Mesenchymal stem cell (in vitro differentiated cells and primary cell): ENCODE measurements around the gene NDUFV2.
A peak's percentile ranks its signal among the peaks of the same experiment; 100 is the strongest.

ENCODE experiments used
- DNase-seq: peaks from one replicate; pipeline ENCODE4 v3.0.0-alpha.2; 2013
- H2AFZ ChIP-seq: one replicate; pipeline ENCODE4 v1.6.1; 2013; ENCODE audit warnings: low read depth, mild to moderate bottlenecking, control low read depth, inconsistent platforms, low read length, moderate library complexity
- H2AK5ac ChIP-seq: 2 replicates; pipeline ENCODE4 v1.6.1; 2013; ENCODE audit warnings: low read length, moderate library complexity, mild to moderate bottlenecking, inconsistent platforms; ENCODE audit not compliant: severe bottlenecking
- H2BK120ac ChIP-seq: one replicate; pipeline ENCODE4 v1.6.1; 2013; ENCODE audit warnings: low read depth, mild to moderate bottlenecking, inconsistent platforms, low read length, moderate library complexity
- H2BK12ac ChIP-seq, 2 experiments: one replicate each; pipeline ENCODE4 v1.6.1; 2013; ENCODE audit warnings: inconsistent platforms in 2 of 2, low read length in 2 of 2, mild to moderate bottlenecking in 2 of 2, moderate library complexity in 2 of 2, control low read depth in 1 of 2
- H2BK15ac ChIP-seq: one replicate; pipeline ENCODE4 v1.6.1; 2013; ENCODE audit warnings: mild to moderate bottlenecking, low read depth, inconsistent platforms; ENCODE audit not compliant: poor library complexity, severe bottlenecking
- H2BK5ac ChIP-seq: 2 replicates; pipeline ENCODE4 v1.6.1; 2013; ENCODE audit warnings: low read depth, mild to moderate bottlenecking, low read length, control low read depth, inconsistent platforms; ENCODE audit not compliant: poor library complexity, severe bottlenecking
- H3K14ac ChIP-seq, 2 experiments: one replicate each; pipeline ENCODE4 v1.6.1; 2013; ENCODE audit warnings: inconsistent platforms in 2 of 2, low read length in 2 of 2, control low read depth in 1 of 2, mild to moderate bottlenecking in 1 of 2, moderate library complexity in 1 of 2
- H3K18ac ChIP-seq, 2 experiments: one replicate each; pipeline ENCODE4 v1.6.1; 2013; ENCODE audit warnings: inconsistent platforms in 2 of 2, low read length in 2 of 2, control low read depth in 1 of 2, low read depth in 1 of 2, mild to moderate bottlenecking in 1 of 2
- H3K23ac ChIP-seq, 2 experiments: one replicate each; pipeline ENCODE4 v1.6.1; 2013; ENCODE audit warnings: inconsistent platforms in 2 of 2, low read length in 2 of 2, mild to moderate bottlenecking in 2 of 2, moderate library complexity in 2 of 2, control low read depth in 1 of 2
- H3K27ac ChIP-seq: 2 replicates; pipeline ENCODE4 v1.5.1; 2013; ENCODE audit warnings: mild to moderate bottlenecking, moderate library complexity, low read length, control low read depth, inconsistent platforms; ENCODE audit not compliant: poor library complexity, severe bottlenecking
- H3K27me3 ChIP-seq, 2 experiments: 2 replicates each; pipeline versions ENCODE4 v1.6.1 to v1.7.0; 2013; ENCODE audit warnings: low read length in 2 of 2, mild to moderate bottlenecking in 2 of 2, moderate library complexity in 2 of 2, control low read depth in 1 of 2, inconsistent platforms in 1 of 2; ENCODE audit not compliant: control insufficient read depth in 1 of 2, insufficient read depth in 1 of 2
- H3K36me3 ChIP-seq, 2 experiments: 2 replicates each; pipeline versions ENCODE4 v1.6.1 to v1.7.0; 2013; ENCODE audit warnings: low read length in 2 of 2, control low read depth in 1 of 2, inconsistent platforms in 1 of 2, low read depth in 1 of 2, mild to moderate bottlenecking in 1 of 2; ENCODE audit not compliant: insufficient read depth in 2 of 2, control insufficient read depth in 1 of 2
- H3K4ac ChIP-seq, 2 experiments: one replicate each; pipeline ENCODE4 v1.6.1; 2013; ENCODE audit warnings: inconsistent platforms in 2 of 2, low read length in 2 of 2, mild to moderate bottlenecking in 2 of 2, moderate library complexity in 2 of 2, control low read depth in 1 of 2, low read depth in 1 of 2
- H3K4me1 ChIP-seq: 2 replicates; pipeline ENCODE4 v1.6.1; 2013; ENCODE audit warnings: low read depth, low read length, control low read depth; ENCODE audit not compliant: control insufficient read depth, insufficient read depth
- H3K4me2 ChIP-seq: 2 replicates; pipeline ENCODE4 v1.6.1; 2013; ENCODE audit warnings: low read length, mild to moderate bottlenecking, inconsistent platforms; ENCODE audit not compliant: poor library complexity, severe bottlenecking
- H3K4me3 ChIP-seq, 2 experiments: 2 replicates each; pipeline versions ENCODE4 v1.5.1 to v1.7.0; 2013; ENCODE audit warnings: low read length in 2 of 2, mild to moderate bottlenecking in 2 of 2, control low read depth in 1 of 2, low read depth in 1 of 2; ENCODE audit not compliant: insufficient read depth in 1 of 2
- H3K79me1 ChIP-seq: replicated peaks from 2 replicates; pipeline ENCODE4 v1.6.1; 2013; ENCODE audit warnings: mild to moderate bottlenecking, control low read depth, low read length, inconsistent platforms; ENCODE audit not compliant: poor library complexity, severe bottlenecking
- H3K9ac ChIP-seq: 2 replicates; pipeline ENCODE4 v1.7.0; 2013; ENCODE audit warnings: mild to moderate bottlenecking, low read length, moderate library complexity
- H3K9me3 ChIP-seq: 2 replicates; pipeline ENCODE4 v1.7.0; 2013; ENCODE audit warnings: mild to moderate bottlenecking, low read length; ENCODE audit not compliant: control insufficient read depth
- H4K8ac ChIP-seq: one replicate; pipeline ENCODE4 v1.6.1; 2013; ENCODE audit warnings: inconsistent platforms, mild to moderate bottlenecking, low read length, moderate library complexity
- H4K91ac ChIP-seq: one replicate; pipeline ENCODE4 v1.6.1; 2013; ENCODE audit warnings: mild to moderate bottlenecking, low read length, inconsistent platforms
- WGBS: methylation state at CpG from one replicate; pipeline ENCODE4 v1.1.7; 2013; ENCODE audit warnings: mixed read lengths; 5-methylcytosine and 5-hydroxymethylcytosine counted together

Gene NDUFV2

DNA sequence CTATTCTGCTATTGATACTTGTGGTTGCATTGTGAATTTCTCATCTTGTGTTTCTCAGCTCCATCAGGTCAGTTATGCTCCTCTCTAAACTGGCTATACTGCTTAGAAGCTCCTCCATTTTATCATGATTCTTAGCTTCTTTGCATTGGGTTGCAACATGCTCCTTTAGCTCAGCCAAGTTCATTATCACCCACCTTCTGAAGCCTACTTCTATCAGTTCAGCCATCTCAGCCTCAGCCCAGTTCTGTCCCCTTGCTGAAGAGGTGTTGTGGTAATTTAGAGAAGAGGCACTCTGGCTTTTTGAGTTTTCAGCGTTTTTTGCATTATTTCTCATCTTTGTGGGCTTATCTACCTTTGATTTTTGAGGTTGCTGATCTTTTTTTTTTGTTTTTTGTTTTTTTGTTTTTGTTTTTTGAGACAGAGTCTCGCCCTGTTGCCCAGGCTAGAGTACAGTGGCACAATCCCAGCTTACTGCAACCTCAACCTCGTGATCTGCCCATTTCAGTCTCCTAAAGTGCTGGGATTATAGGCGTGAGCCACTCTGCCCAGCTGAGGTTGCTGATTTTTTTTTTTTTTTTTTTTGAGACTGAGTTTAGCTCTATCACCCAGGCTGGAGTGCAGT is 70.1 kb downstream of the NDUFV2 start:
- Histone ChIP-seq H2BK5ac (no peak overlapping the region), H3K4me2 (no peak overlapping the region), H3K36me3 (peaks cover 0 to 18% of the 10 kb centered on the region in 2 experiments), H2AK5ac (no peak overlapping the region), H3K4ac (no peak overlapping the region), H3K4me3 (no peak overlapping the region), H2BK120ac (no peak overlapping the region), H3K14ac (no peak overlapping the region), H3K4me1 (no peaks in the 10 kb centered on the region), H2BK12ac (no peak overlapping the region), H2AFZ (no peak overlapping the region), H2BK15ac (no peak overlapping the region), H4K8ac (no peak overlapping the region), H3K23ac (no peak overlapping the region), H3K9ac (no peak overlapping the region), H3K9me3 (no peaks in the 10 kb centered on the region), H3K27ac (no peak overlapping the region), H4K91ac (no peak overlapping the region), H3K27me3 (no peaks in the 10 kb centered on the region), H3K79me1 (peaks cover 18% of the 10 kb centered on the region), H3K18ac (no peak overlapping the region)
- 98% methylated on average over 3 of the region's 4 CpGs for WGBS
- DNase-seq = no peak

DNA sequence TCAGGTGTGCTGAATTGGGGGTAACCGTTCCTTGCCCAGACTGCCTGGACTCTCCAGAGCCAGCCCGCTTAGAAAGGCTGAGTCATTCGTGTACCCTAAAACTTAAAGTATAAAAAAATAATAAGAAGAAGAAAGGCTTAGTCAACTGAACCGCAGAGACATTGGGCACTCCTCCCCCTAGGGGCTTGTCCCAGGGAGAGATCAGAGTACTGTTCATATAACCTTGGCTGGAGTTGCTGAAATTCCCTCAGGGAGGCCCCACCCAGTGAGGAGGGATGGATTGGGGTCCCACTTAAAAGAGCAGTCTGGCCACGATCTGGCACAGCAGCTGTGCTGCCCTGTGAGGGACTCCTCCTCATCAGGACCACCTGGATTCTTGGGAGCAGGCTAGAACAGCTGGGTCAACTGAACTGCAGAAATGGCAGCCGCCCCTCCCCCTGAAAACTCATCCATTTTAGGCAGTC is 71.3 kb downstream of the NDUFV2 start:
- no peaks in the 10 kb centered on the region for H3K4me1 ChIP-seq
- H3K18ac ChIP-seq = no peak overlapping the region
- no peak overlapping the region for H2AFZ ChIP-seq
- WGBS = 93% methylated on average over 3 of the region's 6 CpGs
- H3K27ac ChIP-seq = no peak overlapping the region
- no peaks in the 10 kb centered on the region for H3K9me3 ChIP-seq
- no peak overlapping the region for H3K23ac ChIP-seq
- no peak overlapping the region for H3K4me3 ChIP-seq
- no peak overlapping the region for H3K14ac ChIP-seq
- no peak overlapping the region for H3K4ac ChIP-seq
- H3K79me1 ChIP-seq = peaks cover 18% of the 10 kb centered on the region
- H2BK5ac ChIP-seq = no peak overlapping the region
- no peak overlapping the region for H2BK15ac ChIP-seq
- H3K9ac ChIP-seq = no peak overlapping the region
- peak overlapping the region in 1 of 2 experiments; percentile 12 for H2BK12ac ChIP-seq
- no peak overlapping the region for H4K8ac ChIP-seq
- H2AK5ac ChIP-seq = no peak overlapping the region
- H3K4me2 ChIP-seq = no peak overlapping the region
- DNase-seq = no peak
- no peaks in the 10 kb centered on the region for H3K27me3 ChIP-seq
- H3K36me3 ChIP-seq = peaks cover 0 to 18% of the 10 kb centered on the region in 2 experiments
- no peak overlapping the region for H2BK120ac ChIP-seq
- H4K91ac ChIP-seq = no peak overlapping the region

DNA sequence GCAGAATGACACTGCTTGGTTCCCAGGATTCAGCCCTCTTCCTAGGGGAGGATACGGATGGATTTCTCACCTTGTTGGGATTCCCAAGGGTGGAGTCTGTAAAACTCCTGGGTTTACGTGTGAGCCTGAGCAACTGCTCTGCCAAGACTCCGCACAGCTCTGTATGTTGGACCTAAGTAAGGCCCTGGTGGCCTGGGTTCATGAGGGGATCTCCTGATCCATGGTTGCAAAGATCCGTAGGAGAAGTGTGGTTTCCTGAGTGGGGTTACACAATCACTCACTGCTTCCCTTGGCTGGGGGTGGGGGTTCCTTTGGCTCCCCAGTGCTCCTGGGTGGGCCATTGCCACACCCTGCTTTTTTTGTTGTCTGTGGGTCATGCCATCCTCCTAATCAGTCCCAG is 71.8 kb downstream of the NDUFV2 start:
- no peak overlapping the region for H4K8ac ChIP-seq
- H2AFZ ChIP-seq = no peak overlapping the region
- H3K14ac ChIP-seq = no peak overlapping the region
- H3K18ac ChIP-seq = no peak overlapping the region
- no peak overlapping the region for H3K4me3 ChIP-seq
- peaks cover 0 to 18% of the 10 kb centered on the region in 2 experiments for H3K36me3 ChIP-seq
- no peaks in the 10 kb centered on the region for H3K4me1 ChIP-seq
- H3K27me3 ChIP-seq = no peaks in the 10 kb centered on the region
- WGBS = 94% methylated on average over 4 of the region's 4 CpGs
- H3K79me1 ChIP-seq = peaks cover 18% of the 10 kb centered on the region
- no peak overlapping the region for H2BK120ac ChIP-seq
- H3K4ac ChIP-seq = no peak overlapping the region
- no peak overlapping the region for H3K27ac ChIP-seq
- H3K9ac ChIP-seq = no peak overlapping the region
- no peak overlapping the region for H2BK5ac ChIP-seq
- no peak overlapping the region for H3K23ac ChIP-seq
- H2AK5ac ChIP-seq = no peak overlapping the region
- H4K91ac ChIP-seq = no peak overlapping the region
- no peak overlapping the region for H2BK12ac ChIP-seq
- no peak overlapping the region for H2BK15ac ChIP-seq
- no peak for DNase-seq
- H3K4me2 ChIP-seq = no peak overlapping the region
- no peaks in the 10 kb centered on the region for H3K9me3 ChIP-seq

DNA sequence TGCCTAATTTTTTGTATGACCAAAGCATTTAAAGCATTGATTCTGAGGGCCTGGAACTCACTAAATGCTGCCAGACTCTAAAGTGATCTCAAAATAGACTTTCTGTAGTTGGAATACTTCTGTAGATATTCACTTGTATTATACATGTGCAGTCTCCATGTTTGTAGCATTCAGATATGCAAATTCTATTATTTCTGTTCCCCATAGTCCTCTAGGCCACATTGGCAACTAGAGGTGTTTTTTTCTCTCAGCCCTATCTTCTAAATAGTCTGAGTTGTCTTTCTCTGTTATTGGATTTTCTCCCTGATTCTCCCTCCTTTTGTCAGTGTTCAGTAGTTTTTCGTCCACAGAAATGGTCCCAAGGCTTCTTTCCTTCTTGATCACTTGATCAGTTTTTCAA is 72.6 kb downstream of the NDUFV2 start:
- peaks cover 0 to 18% of the 10 kb centered on the region in 2 experiments for H3K36me3 ChIP-seq
- 93% methylated on average over 1 of the region's 1 CpG for WGBS
- H2BK12ac ChIP-seq = no peak overlapping the region

More for the DNA sequence above, 72.6 kb downstream of the NDUFV2 start:
- no peak overlapping the region for H4K8ac ChIP-seq
- no peak overlapping the region for H3K23ac ChIP-seq
- H2AK5ac ChIP-seq = no peak overlapping the region
- H2BK15ac ChIP-seq = no peak overlapping the region
- H2BK5ac ChIP-seq = no peak overlapping the region
- DNase-seq = no peak
- no peaks in the 10 kb centered on the region for H3K27me3 ChIP-seq
- H3K4me1 ChIP-seq = no peaks in the 10 kb centered on the region
- no peaks in the 10 kb centered on the region for H3K9me3 ChIP-seq
- H3K18ac ChIP-seq = no peak overlapping the region
- H3K79me1 ChIP-seq = peaks cover 20% of the 10 kb centered on the region
- no peak overlapping the region for H3K4ac ChIP-seq
- H3K14ac ChIP-seq = no peak overlapping the region
- no peak overlapping the region for H3K27ac ChIP-seq
- H3K4me2 ChIP-seq = no peak overlapping the region
- no peak overlapping the region for H3K9ac ChIP-seq
- H3K4me3 ChIP-seq = no peak overlapping the region
- H4K91ac ChIP-seq = no peak overlapping the region
- H2AFZ ChIP-seq = no peak overlapping the region
- H2BK120ac ChIP-seq = no peak overlapping the region
